GM10248 (cell line): ENCODE measurements around the gene BTNL9.

Source experiments
- CTCF ChIA-PET: fragments of 300-600 bp; sonication (Branson Sonifier 250); formaldehyde crosslinking; extraction: SDS; loops from one replicate; lab custom pipeline; 2021; ENCODE audit warnings: antibody characterized with exemption; lab: Yijun Ruan, JAX
- POLR2A ChIA-PET: fragments of 350-650 bp; sonication (Branson Sonifier 250); formaldehyde crosslinking; extraction: SDS; loops from one replicate; lab custom pipeline; 2020; ENCODE audit warnings: antibody characterized with exemption; lab: Yijun Ruan, JAX
- DNase-seq: peaks from one replicate; pipeline ENCODE4 v3.0.0; 2012; ENCODE audit errors: extremely low spot score
- TF ChIP-seq, protein P1 (sequence below): IDR thresholded peaks from 2 replicates; pipeline ENCODE4 v1.5.1; 2012; ENCODE audit warnings: mild to moderate bottlenecking, low read depth; ENCODE audit errors: extremely low read depth, missing control alignments, control extremely low read depth

BTNL9 gene

GRCh38 chr5:181054871-181055459 is 14.9 kb downstream of the BTNL9 start:
- CTCF ChIA-PET, result interaction anchor here (0.9 to 1.3 kb wide), 2 partner anchors 11 to 19 kb away, joined by 3 to 5 read pairs; no protein-coding TSS in a partner anchor
- POLR2A ChIA-PET, result interaction anchor here (0.6 kb wide), 1 partner anchor 247 kb away, joined by 4 read pairs; no protein-coding TSS in a partner anchor
- no peak for DNase-seq
- TF ChIP-seq, protein P1, sequence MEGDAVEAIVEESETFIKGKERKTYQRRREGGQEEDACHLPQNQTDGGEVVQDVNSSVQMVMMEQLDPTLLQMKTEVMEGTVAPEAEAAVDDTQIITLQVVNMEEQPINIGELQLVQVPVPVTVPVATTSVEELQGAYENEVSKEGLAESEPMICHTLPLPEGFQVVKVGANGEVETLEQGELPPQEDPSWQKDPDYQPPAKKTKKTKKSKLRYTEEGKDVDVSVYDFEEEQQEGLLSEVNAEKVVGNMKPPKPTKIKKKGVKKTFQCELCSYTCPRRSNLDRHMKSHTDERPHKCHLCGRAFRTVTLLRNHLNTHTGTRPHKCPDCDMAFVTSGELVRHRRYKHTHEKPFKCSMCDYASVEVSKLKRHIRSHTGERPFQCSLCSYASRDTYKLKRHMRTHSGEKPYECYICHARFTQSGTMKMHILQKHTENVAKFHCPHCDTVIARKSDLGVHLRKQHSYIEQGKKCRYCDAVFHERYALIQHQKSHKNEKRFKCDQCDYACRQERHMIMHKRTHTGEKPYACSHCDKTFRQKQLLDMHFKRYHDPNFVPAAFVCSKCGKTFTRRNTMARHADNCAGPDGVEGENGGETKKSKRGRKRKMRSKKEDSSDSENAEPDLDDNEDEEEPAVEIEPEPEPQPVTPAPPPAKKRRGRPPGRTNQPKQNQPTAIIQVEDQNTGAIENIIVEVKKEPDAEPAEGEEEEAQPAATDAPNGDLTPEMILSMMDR, result no peak

- ChIA-PET POLR2A (no interaction called here), CTCF (no interaction called here)
- DNase-seq, result no peak
- TF ChIP-seq, protein P1, result no peak
Measured at GRCh38 chr5:181056431-181056830, 16.4 kb downstream of the BTNL9 start.

GRCh38 chr5:181058321-181058720 is 18.3 kb downstream of the BTNL9 start:
- DNase-seq, result no peak
- ChIA-PET CTCF (no interaction called here), POLR2A (no interaction called here)
- TF ChIP-seq, protein P1, result no peak

DNA sequence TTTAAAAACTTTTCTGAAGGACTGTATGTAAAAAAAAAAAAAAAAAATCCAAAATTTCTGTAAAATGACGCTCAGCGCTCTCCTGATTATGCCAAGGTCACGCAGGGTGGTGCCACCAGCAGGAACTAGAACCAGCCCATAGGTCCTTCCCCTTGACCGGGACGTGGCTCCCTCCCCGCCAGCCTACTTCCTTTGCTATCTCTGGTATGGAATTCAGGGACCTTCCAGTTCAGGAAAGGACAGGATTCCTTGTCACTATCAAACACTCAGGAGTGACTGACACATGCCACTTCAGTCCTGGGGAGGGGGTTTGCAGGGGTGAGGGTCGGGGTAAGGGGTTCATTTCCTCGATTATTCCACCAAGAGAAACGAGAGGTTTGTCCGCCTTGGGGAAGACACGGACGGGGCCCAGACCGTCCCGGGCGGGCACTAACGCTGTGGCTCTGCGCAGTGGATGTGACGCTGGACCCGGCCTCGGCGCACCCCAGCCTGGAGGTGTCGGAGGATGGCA is 18.8 kb downstream of the BTNL9 start:
- no peak for DNase-seq
- ChIA-PET CTCF (no interaction called here), POLR2A (no interaction called here)
- TF ChIP-seq, protein P1, result no peak

GRCh38 chr5:181059297-181060230 is 19.5 kb downstream of the BTNL9 start:
- TF ChIP-seq, protein P1, result no peak
- POLR2A ChIA-PET, result no interaction called here
- CTCF ChIA-PET, result no interaction called here
- no peak for DNase-seq

GRCh38 chr5:181060231-181060590 is 20.1 kb downstream of the BTNL9 start:
- DNase-seq, result no peak
- ChIA-PET CTCF (no interaction called here), POLR2A (no interaction called here)
- TF ChIP-seq, protein P1, result no peak
